ENCODE measurements around the gene CEP85. TPM values are rescaled to one million over a fixed set of nuclear protein-coding genes. Genes with fewer than 3 reads are reported as not detected.

CEP85 gene
- polyA plus RNA-seq, 3 donors, result 8.2 to 32.5 (median 10.9) TPM

- Mint-ChIP-seq H3K4me1 (peaks cover 92% of the 10 kb centered on the region), H3K4me3 (peak overlapping the region; percentile 91), H3K36me3 (peaks cover 34 to 36% of the 10 kb centered on the region in 2 donors), H3K27ac (peak overlapping the region; percentile 86 to 99 (median 97)), H3K27me3 (ENCODE audit: low read depth in 3 of 3) (no peaks in the 10 kb centered on the region), H3K9me3 (no peaks in the 10 kb centered on the region)
- Histone ChIP-seq H2AFZ (ENCODE audit: insufficient read depth, low read depth, low read length, poor library complexity, severe bottlenecking) (peak overlapping the region; percentile 39), H3K9me3 (replicated peaks in 1 of 2; ENCODE audit: control insufficient read depth in 1 of 2, insufficient read depth in 1 of 2, low read length in 2 of 2) (no peaks in the 10 kb centered on the region), H3K4me3 (replicated peaks in 1 of 3; ENCODE audit: low read depth in 2 of 3, low read length in 3 of 3) (peak overlapping the region; percentile 45 to 83 (median 50)), H3K4me1 (ENCODE audit: control insufficient read depth in 1 of 2, insufficient read depth in 2 of 2, low read length in 2 of 2) (peaks cover 85 to 88% of the 10 kb centered on the region in 2 donors), H3K9ac (ENCODE audit: insufficient read depth, low read length, poor library complexity, severe bottlenecking) (peak overlapping the region; percentile 74), H3K79me2 (ENCODE audit: insufficient read depth, low read length) (peaks cover 64% of the 10 kb centered on the region), H3K36me3 (replicated peaks in 1 of 2; ENCODE audit: control insufficient read depth in 1 of 2, insufficient read depth in 2 of 2, low read length in 2 of 2) (peaks cover 9 to 31% of the 10 kb centered on the region in 2 donors), H4K20me1 (ENCODE audit: insufficient read depth, low read length) (peaks cover 9% of the 10 kb centered on the region), H3K4me2 (replicated peaks; ENCODE audit: extremely low read depth, low read length, poor library complexity, severe bottlenecking) (peak overlapping the region; percentile 82), H3K27ac (ENCODE audit: low read depth in 1 of 2, low read length in 2 of 2) (peak overlapping the region; percentile 88 to 92), H3K27me3 (ENCODE audit: control insufficient read depth in 2 of 2, insufficient read depth in 2 of 2, low read length in 2 of 2) (no peaks in the 10 kb centered on the region)
- 25% methylated on average over 4 of the region's 9 CpGs for WGBS (ENCODE audit: insufficient coverage)
- no peak for TF ChIP-seq CTCF (IDR thresholded peaks at IDR 0.05)
- peak; percentile 71 to 84 (median 78) for DNase-seq
- intact Hi-C loops (cut with micrococcal nuclease), result loop anchor here (1.0 to 10.0 kb wide), 3 partner anchors 9 to 204 kb away; partner anchors contain the start of gene PDIK1L (in 1 of the 2)
These were observed 84.5 kb downstream of the CEP85 start for GRCh38 chr1:26318338-26319064.

- intact Hi-C loops (cut with micrococcal nuclease), result loop anchor here (1.0 to 5.0 kb wide), 7 partner anchors 14 to 214 kb away; partner anchors contain the start of genes C1orf232 (in 2 of the 2), ZNF593 (in 2 of the 2) and UBXN11 (in 1 of the 2)
- Histone ChIP-seq H3K27me3 (ENCODE audit: control insufficient read depth in 2 of 2, insufficient read depth in 2 of 2, low read length in 2 of 2) (no peaks in the 10 kb centered on the region), H3K4me3 (replicated peaks in 1 of 3; ENCODE audit: low read depth in 2 of 3, low read length in 3 of 3) (peak overlapping the region in 1 of 3 experiments; percentile 83), H3K4me1 (ENCODE audit: control insufficient read depth in 1 of 2, insufficient read depth in 2 of 2, low read length in 2 of 2) (peaks cover 61 to 65% of the 10 kb centered on the region in 2 donors), H3K36me3 (replicated peaks in 1 of 2; ENCODE audit: control insufficient read depth in 1 of 2, insufficient read depth in 2 of 2, low read length in 2 of 2) (peaks cover 9 to 40% of the 10 kb centered on the region in 2 donors), H3K9me3 (replicated peaks in 1 of 2; ENCODE audit: control insufficient read depth in 1 of 2, insufficient read depth in 1 of 2, low read length in 2 of 2) (no peaks in the 10 kb centered on the region), H3K9ac (ENCODE audit: insufficient read depth, low read length, poor library complexity, severe bottlenecking) (peak overlapping the region; percentile 40), H3K79me2 (ENCODE audit: insufficient read depth, low read length) (peaks cover 51% of the 10 kb centered on the region), H4K20me1 (ENCODE audit: insufficient read depth, low read length) (peaks cover 9% of the 10 kb centered on the region), H3K4me2 (replicated peaks; ENCODE audit: extremely low read depth, low read length, poor library complexity, severe bottlenecking) (peak overlapping the region; percentile 82), H3K27ac (ENCODE audit: low read depth in 1 of 2, low read length in 2 of 2) (peak overlapping the region; percentile 7 to 92), H2AFZ (ENCODE audit: insufficient read depth, low read depth, low read length, poor library complexity, severe bottlenecking) (peak overlapping the region; percentile 42)
- Mint-ChIP-seq H3K27me3 (ENCODE audit: low read depth in 3 of 3) (peaks cover 0 to 2% (median 1%) of the 10 kb centered on the region in 3 donors), H3K4me1 (peaks cover 69% of the 10 kb centered on the region), H3K9me3 (no peaks in the 10 kb centered on the region), H3K36me3 (peaks cover 44 to 46% of the 10 kb centered on the region in 2 donors), H3K4me3 (peak overlapping the region; percentile 83 to 90), H3K27ac (peak overlapping the region in 6 of 7 donors; percentile 88 to 99 (median 96))
- no peak for DNase-seq
- WGBS (ENCODE audit: insufficient coverage), result no CpG with 5 or more reads among the region's 2 CpGs
- TF ChIP-seq CTCF (IDR thresholded peaks at IDR 0.05), result no peak
These were observed 86.9 kb downstream of the CEP85 start for GRCh38 chr1:26320896-26321295.

Data from CD14-positive monocyte (primary cell).